ENCODE measurements around the gene LAMA3.
"Not testable (repeated sequence)": the region's sequence is repeated elsewhere in the genome, so short reads cannot be mapped to it uniquely, and the experiment has no call there.

LAMA3 gene

GRCh38 chr18:23710068-23710527 is 20.8 kb downstream of the LAMA3 start:
- no peak for DNase-seq

- DNase-seq = no peak
Measured at GRCh38 chr18:23710946-23711345, 21.7 kb downstream of the LAMA3 start.

- DNase-seq = no peak
Measured at GRCh38 chr18:23711426-23711825, 22.2 kb downstream of the LAMA3 start.

DNA sequence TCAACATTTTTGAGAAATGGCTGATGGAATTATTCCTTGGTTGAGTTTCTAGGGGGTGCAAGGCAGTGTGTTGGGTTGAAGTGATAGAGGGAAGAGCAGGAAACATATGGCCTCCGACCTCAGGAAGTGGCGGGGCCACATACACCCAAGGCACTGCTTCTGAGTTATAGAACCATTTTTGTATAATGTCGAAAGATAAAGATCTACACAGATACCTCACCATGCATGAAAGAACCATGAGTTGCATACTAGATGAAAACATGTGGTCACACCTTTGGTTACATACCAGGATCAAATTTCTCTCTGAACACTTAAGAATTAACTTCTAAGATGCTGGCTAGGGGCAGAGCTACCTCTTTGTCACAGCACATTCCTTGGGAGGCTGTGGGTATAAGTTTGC is 23.2 kb downstream of the LAMA3 start:
- no peak for DNase-seq

- no peak for DNase-seq
Measured at GRCh38 chr18:23714576-23714975, 25.3 kb downstream of the LAMA3 start.

DNA sequence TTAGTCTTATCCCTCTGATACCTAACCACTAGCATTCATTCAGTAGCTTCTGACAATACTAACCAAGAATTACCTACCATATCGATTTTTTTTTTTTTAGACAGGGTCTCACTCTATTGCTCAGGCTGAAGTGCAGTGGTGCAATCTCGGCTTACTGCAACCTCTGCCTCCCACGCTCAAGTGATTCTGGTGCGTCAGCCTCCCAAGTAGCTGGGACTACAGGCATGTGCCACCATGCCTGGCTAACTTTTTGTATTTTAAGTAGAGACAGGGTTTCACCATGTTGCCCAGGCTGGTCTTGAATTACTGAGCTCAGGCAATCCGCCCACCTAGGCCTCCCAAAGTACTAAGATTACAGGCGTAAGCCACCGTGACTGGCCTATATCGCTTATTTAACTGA is 26.8 kb downstream of the LAMA3 start:
- DNase-seq = not testable (repeated sequence)

GRCh38 chr18:23716516-23716915 is 27.3 kb downstream of the LAMA3 start:
- no peak for DNase-seq

GRCh38 chr18:23716966-23717365 is 27.7 kb downstream of the LAMA3 start:
- DNase-seq = no peak

- DNase-seq = no peak
Measured at GRCh38 chr18:23718243-23718720, 29.0 kb downstream of the LAMA3 start.

DNA sequence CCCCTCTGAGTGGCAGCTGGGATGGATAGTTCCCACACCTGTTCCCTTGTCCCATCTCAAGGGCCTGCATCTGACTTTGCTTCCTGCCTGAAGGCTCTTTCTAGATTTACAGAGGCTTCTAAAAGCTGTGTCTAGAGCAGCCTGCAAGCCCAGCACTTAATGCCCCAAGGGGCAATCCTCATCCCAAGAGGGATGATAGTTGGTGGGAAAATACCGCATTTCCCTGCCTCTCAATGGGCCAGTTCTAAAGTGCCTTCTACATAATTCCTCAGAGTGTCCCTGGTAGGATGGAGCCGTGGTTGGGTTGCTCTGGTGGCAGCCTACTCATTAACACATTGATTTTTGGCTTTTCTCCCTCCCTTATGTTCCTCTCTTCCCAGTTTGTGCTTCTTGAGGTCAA is 29.5 kb downstream of the LAMA3 start:
- DNase-seq = no peak

- DNase-seq = no peak
Measured at GRCh38 chr18:23719634-23720201, 30.5 kb downstream of the LAMA3 start.

- no peak for DNase-seq
Measured at GRCh38 chr18:23721696-23722480, 32.6 kb downstream of the LAMA3 start.

DNA sequence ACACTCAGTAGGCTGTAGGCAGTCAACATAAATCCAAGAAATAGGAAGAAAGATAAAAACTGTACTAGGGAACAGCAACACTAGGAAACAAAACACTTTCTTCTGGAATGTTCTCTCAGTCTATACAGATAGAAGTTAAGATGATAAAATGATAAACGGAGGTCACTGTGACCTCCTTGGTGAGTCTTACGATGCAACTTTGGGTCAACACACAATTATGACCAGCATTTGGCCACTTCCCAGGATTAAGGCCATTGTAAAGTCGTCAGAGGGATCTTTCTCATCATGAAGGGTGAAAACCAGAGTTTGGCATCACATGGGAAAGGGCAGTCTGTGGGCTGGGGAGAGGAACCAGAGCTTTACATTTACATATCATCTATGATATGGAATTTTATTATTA is 33.4 kb downstream of the LAMA3 start:
- DNase-seq = no peak

DNA sequence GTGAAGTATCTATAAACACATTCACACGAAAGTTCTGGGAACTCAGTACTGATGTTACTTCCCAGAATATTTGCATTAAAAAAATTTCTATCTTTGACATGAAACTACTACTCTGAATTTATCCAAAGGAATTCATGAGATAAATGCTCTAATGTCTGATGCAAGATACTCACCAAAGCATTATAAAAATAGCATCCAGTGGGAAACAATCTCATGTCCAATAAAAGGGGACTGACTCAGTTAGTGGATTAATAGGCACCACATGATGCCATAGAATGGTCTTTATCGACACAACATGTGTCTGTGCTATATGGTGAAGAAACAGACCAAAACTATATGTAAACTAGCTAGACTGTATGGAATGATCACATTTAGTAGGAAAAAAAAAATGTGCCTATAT is 33.9 kb downstream of the LAMA3 start:
- no peak for DNase-seq

DNA sequence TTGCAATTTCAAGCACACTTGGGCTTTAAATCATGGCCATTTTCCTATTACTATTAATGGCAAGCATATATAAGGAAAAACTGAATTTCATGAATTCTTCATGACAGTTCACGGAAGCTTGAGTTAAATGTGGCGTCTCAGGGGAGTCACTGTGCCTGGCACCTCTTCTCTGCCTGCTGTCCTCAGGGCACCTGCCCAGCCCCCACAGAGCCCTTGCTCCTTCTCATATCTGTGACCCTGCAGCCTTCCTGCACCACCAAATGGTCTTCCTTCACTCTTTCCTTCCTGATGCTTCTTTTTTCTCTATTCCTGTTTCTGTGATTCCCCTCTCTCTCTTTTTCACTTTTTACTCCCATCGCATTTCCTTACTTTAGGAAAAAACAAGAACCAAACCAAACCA is 35.4 kb downstream of the LAMA3 start:
- DNase-seq = no peak

DNA sequence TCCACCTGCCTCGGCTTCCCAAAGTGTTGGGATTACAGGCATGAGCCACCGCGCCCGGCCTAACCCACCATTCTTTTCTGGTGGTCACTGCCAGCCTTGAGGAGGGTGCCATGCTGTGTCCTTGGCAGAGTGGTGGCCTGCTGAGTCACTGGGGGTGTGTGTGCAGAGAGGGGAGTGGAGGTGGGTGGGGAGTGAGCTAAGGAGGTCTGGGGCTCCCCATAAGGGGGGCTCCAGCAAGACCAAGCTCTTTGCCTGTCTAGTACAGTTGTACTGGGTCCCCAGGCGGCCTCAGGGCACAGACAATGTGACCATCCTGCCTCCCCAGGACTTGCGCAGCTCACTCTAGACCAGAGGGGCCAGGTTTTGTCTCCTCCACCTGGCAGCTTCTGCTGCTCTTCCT is 36.1 kb downstream of the LAMA3 start:
- no peak for DNase-seq

DNA sequence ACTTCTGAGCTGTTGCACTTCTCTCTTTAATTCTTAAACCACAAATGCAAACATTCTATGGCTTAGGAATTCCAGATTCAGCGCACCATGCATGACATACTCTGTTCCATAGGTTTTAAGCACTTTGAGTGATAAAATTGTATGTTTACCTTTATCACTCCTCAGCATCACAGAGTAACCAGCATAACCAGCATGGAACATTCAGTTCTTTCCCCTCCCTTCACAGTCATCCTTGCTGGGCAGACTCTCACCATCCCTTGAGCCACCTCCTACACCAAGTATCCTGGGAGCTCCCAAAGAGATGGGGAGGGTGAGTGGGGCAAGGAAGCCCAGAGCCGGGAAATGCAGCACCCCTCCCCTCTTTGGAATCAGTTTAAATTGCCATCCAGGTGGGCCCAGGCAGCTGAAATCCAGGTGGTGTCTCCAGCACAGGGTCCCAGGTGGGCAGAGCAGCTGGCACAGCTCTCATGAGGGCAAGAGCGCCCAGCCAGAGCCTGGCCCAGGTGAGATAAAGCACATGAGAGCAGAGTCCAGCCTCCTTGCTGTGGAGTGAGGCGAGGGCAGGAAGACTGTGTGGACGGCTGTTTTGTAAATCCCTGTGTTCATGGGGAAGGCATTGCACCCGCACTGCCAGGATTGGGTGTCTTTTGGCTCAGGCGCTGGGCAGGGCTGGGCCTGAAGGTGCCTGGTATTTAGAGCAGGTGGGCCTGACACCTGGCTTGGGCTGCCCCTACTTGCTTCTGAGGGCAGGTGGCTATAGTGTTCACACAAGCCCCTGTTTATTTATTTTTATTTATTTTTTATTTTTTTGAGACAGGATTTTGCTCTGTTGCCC is 36.8 kb downstream of the LAMA3 start:
- DNase-seq = no peak

- no peak for DNase-seq
Measured at GRCh38 chr18:23727707-23728493, 38.6 kb downstream of the LAMA3 start.

DNA sequence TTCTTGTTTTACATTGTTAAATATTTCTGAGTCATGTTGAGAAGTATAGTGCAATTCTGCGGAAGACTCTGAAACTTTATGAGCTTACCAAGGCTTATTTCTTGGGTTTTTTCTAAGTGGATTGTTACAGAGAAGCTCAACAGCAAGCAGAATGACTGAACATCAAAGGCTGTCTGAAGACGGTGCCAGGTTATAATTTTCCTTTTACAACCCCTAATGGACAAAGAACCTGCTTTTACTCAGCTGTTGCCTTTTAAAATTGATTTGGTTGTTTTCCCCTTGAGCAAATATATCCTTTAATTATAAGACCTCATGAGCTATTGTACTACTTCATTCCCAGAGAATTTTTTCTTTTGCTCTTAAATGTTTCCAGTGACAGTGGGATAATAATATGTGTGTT is 41.6 kb downstream of the LAMA3 start:
- no peak for DNase-seq

GRCh38 chr18:23731861-23732260 is 42.6 kb downstream of the LAMA3 start:
- DNase-seq = no peak

GRCh38 chr18:23732439-23732838 is 43.2 kb downstream of the LAMA3 start:
- DNase-seq = no peak

GRCh38 chr18:23733265-23733664 is 44.0 kb downstream of the LAMA3 start:
- not testable (repeated sequence) for DNase-seq

GRCh38 chr18:23733895-23734294 is 44.6 kb downstream of the LAMA3 start:
- DNase-seq = no peak
